GOT3 (cell line): ENCODE measurements around the gene PARN.
A peak's percentile ranks its signal among the peaks of the same experiment; 100 is the strongest.
"Not testable (repeated sequence)": the region's sequence is repeated elsewhere in the genome, so short reads cannot be mapped to it uniquely, and the experiment has no call there.

ENCODE experiments used
- DNase-seq: peaks from one replicate; lab custom pipeline; 2025; ENCODE audit warnings: mixed read lengths; lab: John Stamatoyannopoulos, UW

PARN gene, protein sequence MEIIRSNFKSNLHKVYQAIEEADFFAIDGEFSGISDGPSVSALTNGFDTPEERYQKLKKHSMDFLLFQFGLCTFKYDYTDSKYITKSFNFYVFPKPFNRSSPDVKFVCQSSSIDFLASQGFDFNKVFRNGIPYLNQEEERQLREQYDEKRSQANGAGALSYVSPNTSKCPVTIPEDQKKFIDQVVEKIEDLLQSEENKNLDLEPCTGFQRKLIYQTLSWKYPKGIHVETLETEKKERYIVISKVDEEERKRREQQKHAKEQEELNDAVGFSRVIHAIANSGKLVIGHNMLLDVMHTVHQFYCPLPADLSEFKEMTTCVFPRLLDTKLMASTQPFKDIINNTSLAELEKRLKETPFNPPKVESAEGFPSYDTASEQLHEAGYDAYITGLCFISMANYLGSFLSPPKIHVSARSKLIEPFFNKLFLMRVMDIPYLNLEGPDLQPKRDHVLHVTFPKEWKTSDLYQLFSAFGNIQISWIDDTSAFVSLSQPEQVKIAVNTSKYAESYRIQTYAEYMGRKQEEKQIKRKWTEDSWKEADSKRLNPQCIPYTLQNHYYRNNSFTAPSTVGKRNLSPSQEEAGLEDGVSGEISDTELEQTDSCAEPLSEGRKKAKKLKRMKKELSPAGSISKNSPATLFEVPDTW

DNA sequence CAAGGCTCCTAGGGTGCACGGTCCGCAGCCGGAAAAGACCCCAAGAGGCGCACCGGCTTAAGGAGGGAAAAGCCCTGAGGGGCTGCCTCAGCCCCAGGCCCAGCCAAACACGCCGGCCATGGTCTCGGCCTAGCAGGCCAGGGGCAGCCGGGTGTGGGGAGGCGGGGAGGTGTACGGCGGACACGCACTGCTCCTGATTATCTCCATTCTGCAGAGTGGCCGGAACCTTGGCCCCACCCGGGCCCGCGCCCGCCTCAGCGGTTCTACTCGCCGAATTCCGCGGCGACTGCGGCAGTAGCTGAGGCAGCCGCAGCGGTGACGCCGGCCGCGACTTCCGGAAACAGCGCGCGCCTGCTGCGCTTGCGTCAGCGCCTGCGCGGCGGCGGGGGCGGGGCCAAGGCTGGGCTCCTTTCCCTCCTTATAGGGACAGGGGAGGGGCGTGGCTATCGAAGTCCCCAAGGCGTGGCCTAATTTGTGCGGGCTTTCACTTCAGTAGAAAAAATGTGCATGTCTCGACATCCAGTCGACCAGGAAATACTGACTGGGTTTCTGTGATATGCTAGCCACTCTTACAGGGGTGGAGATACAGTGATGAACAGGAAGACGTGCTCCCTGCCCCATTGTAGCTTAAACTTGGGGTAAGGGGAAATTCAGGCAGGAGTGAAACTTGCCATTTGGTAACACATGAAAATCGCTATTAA lies at the start of gene PARN:
Gene PARN, minus strand, starts transcription at position 342 of the 701 bp plus-strand sequence. Its CDS starts 135 bp downstream, at position 207.
- DNase-seq, result peak; percentile 84

GRCh38 chr16:14678748-14679497 lies 48.9 kb upstream of the PARN start:
- DNase-seq, result no peak

DNA sequence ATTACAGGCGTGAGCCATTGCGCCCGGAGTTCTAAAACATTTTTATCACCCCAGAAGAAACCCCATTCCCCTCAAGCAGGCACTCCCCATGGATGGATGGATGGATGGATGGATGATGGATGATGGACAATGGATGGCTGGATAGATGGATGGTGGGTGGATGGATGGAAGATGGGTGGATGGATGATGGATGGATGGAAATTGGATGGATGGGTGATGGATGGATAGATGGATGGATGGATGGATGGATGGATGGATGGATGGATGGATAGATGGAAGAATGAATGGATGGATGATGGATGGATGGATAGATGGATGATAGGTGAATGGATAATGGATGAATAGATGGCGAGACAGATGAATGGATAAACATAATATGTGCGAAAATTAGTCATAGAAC lies 47.6 kb upstream of the PARN start:
- DNase-seq, result no peak

DNA sequence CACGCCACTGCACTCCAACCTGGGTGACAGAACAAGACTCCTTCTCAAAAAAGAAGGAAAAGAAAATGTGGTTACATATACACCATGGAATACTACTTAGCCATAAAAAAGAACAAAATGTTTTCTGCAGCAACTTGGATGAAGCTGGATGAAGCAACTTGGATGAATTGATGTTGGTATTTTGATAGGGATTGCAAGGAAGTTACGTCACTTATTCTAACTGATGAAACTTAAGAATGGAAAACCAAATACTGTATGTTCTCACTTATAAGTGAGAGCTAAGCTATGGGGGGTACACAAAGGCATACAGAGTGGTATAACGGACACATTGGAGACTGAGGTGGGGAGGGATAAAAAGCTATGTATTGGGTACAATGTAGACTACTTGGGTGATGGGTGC lies 46.6 kb upstream of the PARN start:
- DNase-seq, result no peak

GRCh38 chr16:14672403-14672971 lies 42.4 kb upstream of the PARN start:
- DNase-seq, result no peak

- DNase-seq, result no peak
These were observed 39.7 kb upstream of the PARN start for GRCh38 chr16:14669776-14670175.

GRCh38 chr16:14668556-14669223 lies 38.6 kb upstream of the PARN start:
- no peak for DNase-seq

- DNase-seq, result no peak
These were observed 37.5 kb upstream of the PARN start for GRCh38 chr16:14667347-14668266.

DNA sequence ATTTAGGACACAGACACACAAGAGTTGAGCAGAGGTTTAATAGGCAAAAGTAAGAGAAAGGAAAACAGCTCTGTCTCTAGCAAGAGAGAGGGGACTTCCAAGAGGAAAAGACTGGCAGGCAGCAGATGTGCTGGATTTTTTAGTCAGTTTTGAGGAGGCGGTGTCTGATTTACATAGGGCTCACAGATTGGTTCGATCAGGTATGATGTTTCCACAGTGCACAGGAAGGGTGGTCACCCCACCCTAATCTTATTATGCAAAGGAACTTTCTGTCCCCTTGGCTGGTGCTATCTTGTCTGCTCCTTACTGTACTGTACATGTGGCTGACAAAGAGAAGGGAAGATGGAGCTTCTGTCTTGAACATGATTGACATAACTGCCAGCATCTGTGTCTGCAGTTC lies 28.0 kb upstream of the PARN start:
- DNase-seq, result no peak

DNA sequence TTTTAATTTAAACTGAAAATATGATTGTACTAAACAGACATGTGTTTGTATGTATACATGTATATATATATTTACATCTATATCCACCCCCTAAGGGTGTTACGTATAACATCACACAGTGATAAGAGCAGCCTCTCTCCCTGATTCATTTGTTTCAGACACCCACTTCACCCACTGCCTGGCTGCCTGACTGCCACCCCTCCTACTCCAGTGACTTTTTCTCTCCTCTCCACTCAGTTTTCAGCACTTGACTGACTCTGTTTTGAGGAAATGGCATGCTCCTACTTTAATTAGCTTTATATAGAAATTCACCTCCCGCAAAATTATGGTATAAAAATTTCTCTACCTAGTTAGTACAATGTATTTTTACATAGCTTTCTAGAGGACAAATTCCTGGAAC lies 22.7 kb upstream of the PARN start:
- no peak for DNase-seq

- DNase-seq, result no peak
These were observed 20.6 kb upstream of the PARN start for GRCh38 chr16:14650629-14651028.

- DNase-seq, result no peak
These were observed 19.8 kb upstream of the PARN start for GRCh38 chr16:14649816-14650215.

GRCh38 chr16:14641926-14642325 lies 11.9 kb upstream of the PARN start:
- no peak for DNase-seq

DNA sequence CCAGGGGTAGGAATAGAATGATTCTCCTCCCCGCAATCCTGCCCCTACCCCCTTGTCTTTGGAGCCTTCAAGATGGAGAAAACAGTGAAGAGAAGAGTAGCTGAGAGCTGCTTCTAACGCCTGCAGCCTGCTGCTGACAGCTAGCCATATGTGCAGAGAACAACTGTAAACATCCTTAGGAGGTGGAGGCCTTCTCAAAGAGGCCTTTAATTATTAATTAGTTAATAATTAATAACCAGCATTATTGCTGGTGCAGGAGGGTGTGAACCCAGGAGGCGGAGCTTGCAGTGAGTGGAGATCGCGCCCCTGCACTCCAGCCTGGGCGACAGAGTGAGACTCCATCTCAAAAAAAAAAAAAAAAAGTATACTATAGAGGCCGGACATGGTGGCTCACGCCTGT lies 11.1 kb upstream of the PARN start:
- DNase-seq, result no peak

- no peak for DNase-seq
These were observed 10.5 kb upstream of the PARN start for GRCh38 chr16:14640538-14640937.

- DNase-seq, result not testable (repeated sequence)
These were observed 6.8 kb upstream of the PARN start for GRCh38 chr16:14636951-14637240.

DNA sequence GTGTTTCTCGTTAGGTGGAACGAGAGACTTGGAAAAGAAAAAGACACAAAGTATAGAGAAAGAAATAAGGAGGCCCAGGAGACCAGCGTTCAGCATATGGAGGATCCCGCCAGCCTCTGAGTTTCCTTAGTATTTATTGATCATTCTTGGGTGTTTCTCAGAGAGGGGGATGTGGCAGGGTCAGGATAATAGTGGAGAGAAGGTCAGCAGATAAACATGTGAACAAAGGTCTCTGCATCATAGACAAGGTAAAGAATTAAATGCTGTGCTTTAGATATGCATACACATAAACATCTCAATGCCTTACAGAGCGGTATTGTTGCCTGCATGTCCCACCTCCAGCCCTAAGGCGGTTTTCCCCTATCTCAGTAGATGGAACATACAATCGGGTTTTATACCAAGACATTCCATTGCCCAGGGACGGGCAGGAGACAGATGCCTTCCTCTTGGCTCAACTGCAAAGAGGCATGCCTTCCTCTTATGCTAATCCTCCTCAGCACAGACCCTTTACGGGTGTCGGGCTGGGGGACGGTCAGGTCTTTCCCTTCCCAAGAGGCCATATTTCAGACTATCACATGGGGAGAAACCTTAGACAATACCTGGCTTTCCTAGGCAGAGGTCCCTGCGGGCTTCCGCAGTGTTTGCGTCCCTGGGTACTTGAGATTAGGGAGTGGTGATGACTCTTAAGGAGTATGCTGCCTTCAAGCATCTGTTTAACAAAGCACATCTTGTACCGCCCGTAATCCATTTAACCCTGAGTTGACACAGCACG lies 6.3 kb upstream of the PARN start:
- not testable (repeated sequence) for DNase-seq

DNA sequence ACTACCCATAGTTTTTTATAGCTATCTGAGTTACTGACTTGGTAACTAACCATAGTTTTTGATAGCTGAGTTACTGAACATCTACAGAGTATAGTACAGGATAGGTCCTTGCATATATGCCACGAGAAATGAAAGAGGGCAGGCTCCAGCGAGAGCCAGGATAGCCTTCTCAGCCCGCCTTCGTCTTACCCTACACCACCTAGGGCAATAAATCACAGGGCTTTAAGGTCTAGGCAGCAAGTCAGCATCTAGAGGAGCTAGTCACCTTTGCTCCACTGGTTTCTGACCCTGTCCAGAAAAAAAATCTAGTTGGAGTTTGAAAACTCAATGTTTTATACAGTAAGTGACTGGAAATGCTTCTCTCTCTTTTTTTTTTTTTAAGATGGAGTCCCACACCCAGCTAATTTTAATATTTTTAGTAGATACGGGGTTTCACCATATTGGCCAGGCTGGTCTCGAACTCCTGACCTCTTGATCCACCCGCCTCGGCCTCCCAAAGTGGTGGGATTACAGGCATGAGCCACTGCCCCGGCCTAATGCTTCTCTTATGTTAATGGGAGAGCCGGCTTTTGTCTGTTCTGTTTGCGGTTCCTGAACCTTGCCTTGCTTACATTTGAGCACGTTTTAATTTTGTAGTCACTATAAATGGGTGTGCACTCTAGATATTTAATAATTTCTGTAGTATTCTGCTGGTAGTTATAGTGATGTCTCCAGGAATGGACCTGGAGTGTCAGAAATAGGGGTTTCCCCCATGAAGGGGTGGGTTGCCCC lies 5.5 kb upstream of the PARN start:
- DNase-seq, result no peak

- DNase-seq, result no peak
These were observed 4.3 kb upstream of the PARN start for GRCh38 chr16:14634389-14634725.
